Aorta (tissue), 5 donors: ENCODE measurements around the gene HPSE2. TPM values are rescaled to one million over a fixed set of nuclear protein-coding genes. Genes with fewer than 3 reads are reported as not detected.

Source experiments
- ATAC-seq: fragments of 200-7000 bp; cut with Tn5 transposase; one replicate; pipeline ENCODE4 v1.9.1; 2022; ENCODE audit warnings: moderate library complexity; ENCODE audit not compliant: low FRiP score
- DNase-seq, 2 donors: peaks; one replicate each; pipeline ENCODE4 v3.0.0-alpha.2; 2020
- H3K27ac ChIP-seq, 2 donors: one replicate each; pipeline ENCODE4 v1.5.1; 2013; ENCODE audit warnings: low read length in 2 of 2, mild to moderate bottlenecking in 2 of 2, moderate library complexity in 2 of 2, control low read depth in 1 of 2, inconsistent platforms in 1 of 2, low read depth in 1 of 2
- H3K27me3 ChIP-seq, 2 donors: one replicate each; pipeline ENCODE4 v1.6.1; 2013; ENCODE audit warnings: control low read depth in 1 of 2, low read length in 1 of 2, mild to moderate bottlenecking in 1 of 2, moderate library complexity in 1 of 2; ENCODE audit not compliant: insufficient read depth in 2 of 2, control insufficient read depth in 1 of 2
- H3K36me3 ChIP-seq, 2 donors: one replicate each; pipeline ENCODE4 v1.6.1; 2013; ENCODE audit warnings: control low read depth in 1 of 2, low read length in 1 of 2, mild to moderate bottlenecking in 1 of 2; ENCODE audit not compliant: insufficient read depth in 2 of 2, control insufficient read depth in 1 of 2
- H3K4me1 ChIP-seq, 2 donors: one replicate each; pipeline ENCODE4 v1.6.1; 2013; ENCODE audit warnings: low read length in 2 of 2, control low read depth in 1 of 2, mild to moderate bottlenecking in 1 of 2, moderate library complexity in 1 of 2; ENCODE audit not compliant: insufficient read depth in 2 of 2, control insufficient read depth in 1 of 2
- H3K4me3 ChIP-seq, 2 donors: one replicate each; pipeline ENCODE4 v1.5.1; 2013; ENCODE audit warnings: low read length in 2 of 2, control low read depth in 1 of 2, mild to moderate bottlenecking in 1 of 2
- H3K9me3 ChIP-seq: one replicate; pipeline ENCODE4 v1.6.1; 2013; ENCODE audit warnings: mild to moderate bottlenecking, low read length; ENCODE audit not compliant: control insufficient read depth
- WGBS, 2 donors: extraction: QIAGEN DNeasy Blood & Tissue Kit; methylation state at CpG; one replicate each; pipeline ENCODE4 v1.1.7; 2013; 5-methylcytosine and 5-hydroxymethylcytosine counted together
- intact Hi-C, 2 donors: fragments of 100-400 bp; cut with DNase I; formaldehyde crosslinking; loops; one replicate each; pipeline versions ENCODE4 v1.14.2 to v1.15.0; 2022
- polyA plus RNA-seq, 2 donors: library from polyadenylated mRNA; stranded (reverse); fragments of 200-250 nt; gene quantifications; one replicate each; pipeline ENCODE4 v1.2.3, GENCODE V29; 2013
- total RNA-seq, 2 donors: library from RNA; stranded (reverse); fragmentation: NEBNext Ultra II Directional; extraction: Animal tissue kit (Norgen Biotek cat#: 25700); gene quantifications; one replicate each; pipeline ENCODE4 v1.2.1, GENCODE V29; 2021
- donor health status: healthy with polysubstance abuse.
- donor health status: Bipolar disorder and iron deficiency.
- donor health status: DM: no; HTN: no; CAD: no.
- donor health status: DM: no; HTN: no; CAD: no.
- donor health status: DM: yes; HTN: yes; CAD: no.

HPSE2 gene
- total and polyA plus RNA-seq, 4 donors = 1.2 to 22.0 (median 4.8) TPM

GRCh38 chr10:98925651-98926050 lies 310.0 kb downstream of the HPSE2 start:
- 90 to 93% methylated on average over 1 of the region's 1 CpG for WGBS, 2 donors
- no peak for ATAC-seq
- DNase-seq = no peak
- no peaks in the 10 kb centered on the region for H3K27me3 ChIP-seq
- no peak overlapping the region for H3K27ac ChIP-seq
- H3K4me3 ChIP-seq = no peak overlapping the region
- H3K36me3 ChIP-seq = no peaks in the 10 kb centered on the region
- H3K4me1 ChIP-seq = peaks cover 0 to 2% of the 10 kb centered on the region in 2 donors
- intact Hi-C loops = no loop called here
- no peaks in the 10 kb centered on the region for H3K9me3 ChIP-seq

- Histone ChIP-seq H3K27me3 (no peaks in the 10 kb centered on the region), H3K9me3 (no peaks in the 10 kb centered on the region), H3K27ac (no peak overlapping the region), H3K36me3 (no peaks in the 10 kb centered on the region), H3K4me3 (no peak overlapping the region), H3K4me1 (peaks cover 0 to 2% of the 10 kb centered on the region in 2 donors)
- DNase-seq (no peak), ATAC-seq (no peak)
- WGBS, 2 donors = 80 to 82% methylated on average over 1 of the region's 1 CpG
- intact Hi-C loops = no loop called here
Observed at GRCh38 chr10:98924526-98924925, 311.1 kb downstream of the HPSE2 start.

DNA sequence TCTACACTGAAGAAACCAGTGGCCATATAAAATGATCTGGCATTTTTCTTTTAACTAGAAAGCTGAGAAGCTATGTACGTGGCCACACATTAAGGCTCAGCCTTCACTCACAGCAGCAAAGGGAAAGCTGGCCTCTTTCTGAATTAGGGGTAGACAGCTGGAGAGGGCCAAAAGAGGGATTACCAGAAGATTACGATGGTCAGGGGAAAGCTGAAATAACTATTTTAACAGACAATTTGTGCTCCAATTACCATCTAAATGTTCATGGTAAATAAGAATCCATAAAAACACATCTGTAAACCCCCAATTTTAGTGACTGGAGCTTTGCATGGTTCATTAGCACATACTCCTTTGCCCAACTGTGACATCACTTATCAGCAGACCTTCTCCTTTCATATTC lies 314.3 kb downstream of the HPSE2 start:
- DNase-seq = no peak
- no peaks in the 10 kb centered on the region for H3K4me1 ChIP-seq
- no peak overlapping the region for H3K4me3 ChIP-seq
- intact Hi-C loops = no loop called here
- no peaks in the 10 kb centered on the region for H3K9me3 ChIP-seq
- H3K27me3 ChIP-seq = no peaks in the 10 kb centered on the region
- H3K27ac ChIP-seq = no peak overlapping the region
- WGBS, 2 donors = 70 to 78% methylated on average over 2 of the region's 2 CpGs
- no peaks in the 10 kb centered on the region for H3K36me3 ChIP-seq
- ATAC-seq = no peak

- Histone ChIP-seq H3K4me1 (no peaks in the 10 kb centered on the region), H3K27ac (no peak overlapping the region), H3K4me3 (no peak overlapping the region), H3K36me3 (no peaks in the 10 kb centered on the region), H3K27me3 (no peaks in the 10 kb centered on the region), H3K9me3 (no peaks in the 10 kb centered on the region)
- WGBS, 2 donors = 0 to 4% methylated on average over 2 of the region's 2 CpGs
- ATAC-seq (no peak), DNase-seq (no peak)
- intact Hi-C loops = no loop called here
Observed at GRCh38 chr10:98920807-98921206, 314.8 kb downstream of the HPSE2 start.

DNA sequence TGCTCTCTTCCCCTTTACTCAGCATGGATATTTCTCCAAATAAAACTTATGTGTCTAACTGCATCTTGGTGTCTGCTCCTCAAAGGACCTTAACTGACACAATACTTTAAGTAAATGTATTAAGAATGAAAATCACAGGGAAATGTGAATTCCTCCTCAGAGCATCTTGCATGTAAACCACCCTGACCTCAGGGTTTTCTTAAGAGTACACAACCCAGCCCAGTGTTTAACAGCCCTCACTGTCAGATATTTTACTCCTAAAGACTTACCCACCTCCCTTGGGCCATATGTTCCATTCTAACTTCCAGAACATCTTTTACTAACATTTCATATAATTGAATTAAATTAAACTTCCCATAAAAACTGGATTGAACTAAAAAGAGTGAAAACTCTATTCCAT lies 315.3 kb downstream of the HPSE2 start:
- ATAC-seq (no peak), DNase-seq (no peak)
- intact Hi-C loops = no loop called here
- Histone ChIP-seq H3K36me3 (no peaks in the 10 kb centered on the region), H3K4me3 (no peak overlapping the region), H3K27ac (no peak overlapping the region), H3K27me3 (no peaks in the 10 kb centered on the region), H3K9me3 (no peaks in the 10 kb centered on the region), H3K4me1 (no peaks in the 10 kb centered on the region)

DNA sequence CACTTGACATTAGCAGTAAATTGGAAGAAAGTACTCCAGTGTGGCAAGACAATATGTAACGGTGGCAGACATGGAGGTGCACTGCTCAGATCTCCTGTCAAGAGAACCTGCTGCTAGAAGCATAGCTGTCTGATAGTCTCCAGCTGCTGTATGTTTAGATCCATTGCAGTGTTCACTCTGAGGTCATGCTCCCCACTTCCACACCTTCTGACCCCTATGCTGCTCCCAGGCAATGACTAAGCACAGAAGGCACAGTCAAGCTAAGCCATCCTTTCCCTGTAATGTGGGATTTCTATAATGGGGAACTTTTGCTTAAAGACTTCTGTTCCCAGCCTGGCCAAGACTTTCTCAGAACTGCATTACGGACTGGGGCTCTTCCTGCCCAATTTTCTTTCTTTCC lies 315.8 kb downstream of the HPSE2 start:
- Histone ChIP-seq H3K27me3 (no peaks in the 10 kb centered on the region), H3K9me3 (no peaks in the 10 kb centered on the region), H3K4me3 (no peak overlapping the region), H3K4me1 (no peaks in the 10 kb centered on the region), H3K27ac (no peak overlapping the region), H3K36me3 (no peaks in the 10 kb centered on the region)
- WGBS, 2 donors = 83 to 84% methylated on average over 2 of the region's 2 CpGs
- ATAC-seq (peak; percentile 41), DNase-seq (no peak)
- intact Hi-C loops = no loop called here

- H3K4me3 ChIP-seq = no peak overlapping the region
- no peak for ATAC-seq
- no peak overlapping the region for H3K27ac ChIP-seq
- 96 to 97% methylated on average over 2 of the region's 2 CpGs for WGBS, 2 donors
- no peaks in the 10 kb centered on the region for H3K9me3 ChIP-seq
- H3K4me1 ChIP-seq = no peaks in the 10 kb centered on the region
- no peaks in the 10 kb centered on the region for H3K27me3 ChIP-seq
- intact Hi-C loops = no loop called here
- no peaks in the 10 kb centered on the region for H3K36me3 ChIP-seq
- DNase-seq = no peak
Observed at GRCh38 chr10:98917828-98918227, 317.8 kb downstream of the HPSE2 start.

DNA sequence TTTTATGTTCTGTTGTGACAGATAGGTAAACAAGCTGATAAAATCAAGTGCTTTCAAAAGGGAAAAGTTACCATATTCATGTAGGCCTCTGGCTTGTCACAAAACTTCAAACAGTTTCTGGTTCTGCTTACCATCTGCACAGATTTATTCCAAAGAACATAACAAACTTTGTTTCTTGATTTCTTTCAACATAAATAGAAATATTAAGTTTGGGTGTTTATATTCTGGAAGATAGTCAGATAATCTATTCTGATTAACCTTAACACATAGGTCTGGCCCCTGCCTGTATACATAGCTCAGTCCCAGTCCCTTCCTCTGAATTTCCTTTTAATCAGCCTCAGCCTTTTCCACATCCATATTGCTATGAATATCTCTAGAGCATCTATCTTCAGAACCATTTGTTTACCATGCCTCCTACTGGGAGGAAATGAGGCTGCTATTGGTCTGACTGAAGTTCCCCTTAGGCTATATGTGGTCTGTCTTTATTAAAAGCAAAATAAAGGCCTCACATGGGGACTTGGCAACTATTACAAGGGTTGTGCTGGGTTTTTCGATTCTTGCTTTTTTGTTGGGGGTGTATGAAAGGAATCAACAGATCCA lies 319.0 kb downstream of the HPSE2 start:
- H3K4me1 ChIP-seq = no peaks in the 10 kb centered on the region
- intact Hi-C loops = no loop called here
- ATAC-seq (no peak), DNase-seq (no peak)
- H3K27me3 ChIP-seq = no peaks in the 10 kb centered on the region
- H3K9me3 ChIP-seq = no peaks in the 10 kb centered on the region
- H3K36me3 ChIP-seq = no peaks in the 10 kb centered on the region
- H3K4me3 ChIP-seq = no peak overlapping the region
- 54 to 60% methylated on average over 1 of the region's 1 CpG for WGBS, 2 donors
- no peak overlapping the region for H3K27ac ChIP-seq

GRCh38 chr10:98915911-98916310 lies 319.7 kb downstream of the HPSE2 start:
- H3K36me3 ChIP-seq = no peaks in the 10 kb centered on the region
- H3K27ac ChIP-seq = no peak overlapping the region
- H3K9me3 ChIP-seq = no peaks in the 10 kb centered on the region
- no peaks in the 10 kb centered on the region for H3K4me1 ChIP-seq
- ATAC-seq (no peak), DNase-seq (no peak)
- H3K27me3 ChIP-seq = no peaks in the 10 kb centered on the region
- intact Hi-C loops = no loop called here
- WGBS, 2 donors = 10 to 15% methylated on average over 1 of the region's 1 CpG
- no peak overlapping the region for H3K4me3 ChIP-seq
